ENCODE results near the gene KERA.

KERA gene

GRCh38 chr12:91043408-91043807 is 14.4 kb downstream of the KERA start:
- H3K27ac ChIP-seq = no peak overlapping the region

GRCh38 chr12:91040096-91040755 is 17.6 kb downstream of the KERA start:
- no peak overlapping the region for H3K27ac ChIP-seq
- no peak for TF ChIP-seq ZFX (IDR thresholded peaks at IDR 0.05; ENCODE audit: borderline replicate concordance)
- TF ChIP-seq, protein P1, sequence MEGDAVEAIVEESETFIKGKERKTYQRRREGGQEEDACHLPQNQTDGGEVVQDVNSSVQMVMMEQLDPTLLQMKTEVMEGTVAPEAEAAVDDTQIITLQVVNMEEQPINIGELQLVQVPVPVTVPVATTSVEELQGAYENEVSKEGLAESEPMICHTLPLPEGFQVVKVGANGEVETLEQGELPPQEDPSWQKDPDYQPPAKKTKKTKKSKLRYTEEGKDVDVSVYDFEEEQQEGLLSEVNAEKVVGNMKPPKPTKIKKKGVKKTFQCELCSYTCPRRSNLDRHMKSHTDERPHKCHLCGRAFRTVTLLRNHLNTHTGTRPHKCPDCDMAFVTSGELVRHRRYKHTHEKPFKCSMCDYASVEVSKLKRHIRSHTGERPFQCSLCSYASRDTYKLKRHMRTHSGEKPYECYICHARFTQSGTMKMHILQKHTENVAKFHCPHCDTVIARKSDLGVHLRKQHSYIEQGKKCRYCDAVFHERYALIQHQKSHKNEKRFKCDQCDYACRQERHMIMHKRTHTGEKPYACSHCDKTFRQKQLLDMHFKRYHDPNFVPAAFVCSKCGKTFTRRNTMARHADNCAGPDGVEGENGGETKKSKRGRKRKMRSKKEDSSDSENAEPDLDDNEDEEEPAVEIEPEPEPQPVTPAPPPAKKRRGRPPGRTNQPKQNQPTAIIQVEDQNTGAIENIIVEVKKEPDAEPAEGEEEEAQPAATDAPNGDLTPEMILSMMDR (IDR thresholded peaks at IDR 0.05) = no peak

More at GRCh38 chr12:91043408-91043807, 14.4 kb downstream of the KERA start:
- TF ChIP-seq ZFX (IDR thresholded peaks at IDR 0.05; ENCODE audit: borderline replicate concordance) = no peak
- TF ChIP-seq, protein P1 (IDR thresholded peaks at IDR 0.05) = no peak

- no peak overlapping the region for H3K27ac ChIP-seq
- TF ChIP-seq, protein P1 (IDR thresholded peaks at IDR 0.05) = no peak
- no peak for TF ChIP-seq ZFX (IDR thresholded peaks at IDR 0.05; ENCODE audit: borderline replicate concordance)
These were observed 20.5 kb downstream of the KERA start for GRCh38 chr12:91037276-91037675.

- peak overlapping the region; percentile 62 for H3K27ac ChIP-seq
- no peak for TF ChIP-seq ZFX (IDR thresholded peaks at IDR 0.05; ENCODE audit: borderline replicate concordance)
- TF ChIP-seq, protein P1 (IDR thresholded peaks at IDR 0.05) = no peak
These were observed 24.6 kb downstream of the KERA start for GRCh38 chr12:91033251-91033650.

DNA sequence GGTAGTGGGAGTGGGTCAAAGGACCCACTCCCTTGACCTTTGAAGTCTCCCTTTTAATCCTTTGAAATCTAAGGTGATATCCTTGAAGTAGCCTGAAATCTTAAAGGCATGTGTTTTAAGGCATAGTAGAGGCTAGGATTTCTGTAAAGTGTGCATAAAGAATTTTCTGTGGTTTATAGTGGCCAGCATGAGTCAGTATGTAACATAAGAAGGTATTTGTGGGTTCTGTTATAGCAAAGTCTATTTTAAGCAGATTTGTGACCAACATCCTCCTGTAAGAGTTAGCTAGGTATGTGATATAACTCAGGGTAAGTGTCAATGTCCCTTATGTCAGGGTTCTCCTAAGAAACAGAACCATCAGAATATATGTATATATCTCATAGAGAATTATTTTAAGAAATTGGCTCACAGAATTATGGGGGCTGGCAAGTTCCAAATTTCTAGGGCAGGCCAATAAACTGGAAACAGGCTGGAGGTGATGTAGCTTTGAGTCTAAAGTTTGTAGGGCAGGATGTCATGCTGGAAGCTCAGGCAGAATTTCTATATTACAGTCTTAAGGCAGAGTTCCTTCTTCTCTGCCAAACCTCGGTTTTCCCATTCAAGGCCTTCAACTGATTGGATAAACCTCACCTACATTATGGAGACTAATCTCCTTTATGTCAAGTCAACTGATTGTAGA is 34.4 kb downstream of the KERA start:
- H3K27ac ChIP-seq = no peak overlapping the region
- TF ChIP-seq, protein P1 (IDR thresholded peaks at IDR 0.05) = no peak
- no peak for TF ChIP-seq ZFX (IDR thresholded peaks at IDR 0.05; ENCODE audit: borderline replicate concordance)

- TF ChIP-seq ZFX (IDR thresholded peaks at IDR 0.05; ENCODE audit: borderline replicate concordance) = no peak
- TF ChIP-seq, protein P1 (IDR thresholded peaks at IDR 0.05) = no peak
- no peak overlapping the region for H3K27ac ChIP-seq
These were observed 36.7 kb downstream of the KERA start for GRCh38 chr12:91021076-91021475.

GRCh38 chr12:91019455-91019854 is 38.4 kb downstream of the KERA start:
- no peak overlapping the region for H3K27ac ChIP-seq
- TF ChIP-seq, protein P1 (IDR thresholded peaks at IDR 0.05) = no peak
- no peak for TF ChIP-seq ZFX (IDR thresholded peaks at IDR 0.05; ENCODE audit: borderline replicate concordance)

All from 22Rv1 (cell line).